Germinal center (tissue), 1 donor: ENCODE measurements around the gene C11orf21.

Experiments
- DNase-seq: peaks from one replicate; pipeline ENCODE4 v3.0.0; 2012; ENCODE audit warnings: mixed read lengths, low spot score

The C11orf21 gene

GRCh38 chr11:2308713-2309112, 7.0 kb upstream of the C11orf21 start:
- no peak for DNase-seq

- no peak for DNase-seq
These were observed 6.0 kb upstream of the C11orf21 start for GRCh38 chr11:2307501-2308331.

- no peak for DNase-seq
These were observed 5.3 kb upstream of the C11orf21 start for GRCh38 chr11:2306877-2307500.

- DNase-seq = no peak
These were observed 4.7 kb upstream of the C11orf21 start for GRCh38 chr11:2306452-2306823.

GRCh38 chr11:2305788-2306451, 4.2 kb upstream of the C11orf21 start:
- DNase-seq = no peak

DNA sequence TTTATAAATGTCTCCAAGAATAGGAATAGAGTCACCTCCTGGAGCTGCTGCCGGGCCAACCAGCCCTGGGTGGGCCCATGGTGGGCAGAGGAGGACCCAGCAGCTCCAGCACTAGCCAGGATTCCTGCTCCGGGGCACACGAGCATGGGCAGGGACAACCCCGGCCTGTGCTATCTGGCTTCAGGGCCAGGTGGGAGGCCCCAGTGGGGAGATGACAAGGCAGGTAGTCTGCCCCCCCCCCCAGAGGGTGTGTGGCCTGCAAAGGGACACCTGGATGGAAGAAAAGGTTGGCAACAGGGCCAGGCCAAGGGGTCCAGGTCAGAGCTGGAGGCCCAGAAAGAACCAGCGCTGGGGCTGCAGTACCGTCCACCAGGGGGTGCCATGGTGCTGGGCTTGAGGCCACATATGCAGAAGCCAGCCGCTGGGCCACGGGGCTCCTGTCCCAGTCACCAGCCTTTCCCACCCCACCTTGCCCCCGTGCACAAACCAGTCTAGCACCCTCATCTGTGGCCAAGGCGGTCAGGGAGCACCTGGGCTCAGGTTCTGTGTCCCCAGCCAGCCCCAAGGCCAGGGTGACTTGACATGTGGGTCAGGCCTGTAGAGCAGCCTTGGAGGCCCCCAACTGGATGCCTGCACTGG, 3.5 kb upstream of the C11orf21 start:
- DNase-seq = peak; percentile 75

DNA sequence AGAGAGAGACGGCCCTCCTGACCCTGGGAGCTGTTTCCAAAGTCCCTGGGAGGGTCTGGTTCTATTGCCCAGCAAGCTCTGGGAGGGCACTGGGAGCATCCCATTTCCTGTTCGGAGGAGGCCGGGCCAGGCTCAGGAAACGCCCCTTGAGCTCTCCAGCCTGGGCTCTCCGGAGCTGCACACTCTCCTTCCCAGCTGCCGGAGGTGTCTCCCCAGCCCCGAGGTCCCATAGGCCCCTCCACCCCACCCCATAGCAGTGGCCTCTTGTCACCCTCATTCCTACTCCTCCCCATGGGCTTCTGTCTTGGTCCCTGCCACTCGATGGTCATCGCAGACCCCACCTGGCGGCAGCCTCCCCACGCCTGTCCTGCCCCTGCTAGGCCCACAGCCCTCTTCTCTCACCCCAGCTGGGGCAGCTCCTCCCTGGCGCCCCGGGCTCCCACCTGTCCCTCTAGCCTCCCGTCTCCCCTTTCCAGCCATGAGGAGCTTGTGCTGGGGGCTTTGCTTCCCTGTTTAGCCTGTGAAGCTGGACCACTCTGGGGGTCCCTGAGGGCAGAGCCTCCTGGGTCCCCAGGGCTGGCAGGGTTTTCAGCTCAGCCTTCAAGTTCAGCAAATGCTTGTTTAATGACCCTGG, 2.9 kb upstream of the C11orf21 start:
- no peak for DNase-seq

GRCh38 chr11:2303627-2304505, 2.1 kb upstream of the C11orf21 start:
- DNase-seq = no peak

DNA sequence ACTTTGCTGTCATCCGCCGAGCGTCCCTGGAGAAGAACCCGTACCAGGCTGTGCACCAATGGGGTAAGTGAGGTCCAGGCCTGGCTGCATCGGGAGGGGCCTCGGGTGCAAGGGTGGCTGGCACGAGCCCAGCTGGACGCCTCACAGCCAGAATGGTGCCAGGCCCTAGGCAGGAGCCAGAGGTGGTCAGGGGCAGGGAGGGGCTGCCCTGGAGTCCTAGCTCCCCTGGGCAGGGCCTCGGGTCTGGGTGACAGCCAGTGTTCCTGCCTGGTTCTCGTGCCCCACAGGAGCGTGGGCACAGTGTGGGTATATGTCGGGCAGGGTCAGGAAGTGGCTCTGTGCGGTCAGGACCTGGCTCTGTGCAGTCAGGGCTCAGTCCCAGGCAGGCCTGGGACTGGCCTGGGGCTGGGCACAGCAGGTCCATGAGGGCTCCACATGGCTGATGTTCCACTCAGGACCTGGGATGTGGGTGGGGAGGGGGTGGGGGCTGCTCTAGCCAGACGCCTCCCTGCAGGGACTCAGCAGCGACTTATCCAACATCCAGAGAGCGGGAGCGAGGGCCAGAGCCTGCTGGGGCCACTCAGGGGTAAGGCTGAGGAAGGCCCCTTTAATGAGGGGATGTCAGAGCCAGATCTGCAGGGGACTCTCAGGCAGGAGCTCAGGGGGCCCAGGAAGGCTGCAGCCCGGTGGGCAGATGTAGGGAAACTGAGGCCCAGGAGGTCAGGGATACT, 1.3 kb upstream of the C11orf21 start:
- DNase-seq = no peak

GRCh38 chr11:2302306-2302895, 683 bp upstream of the C11orf21 start:
- DNase-seq = no peak

DNA sequence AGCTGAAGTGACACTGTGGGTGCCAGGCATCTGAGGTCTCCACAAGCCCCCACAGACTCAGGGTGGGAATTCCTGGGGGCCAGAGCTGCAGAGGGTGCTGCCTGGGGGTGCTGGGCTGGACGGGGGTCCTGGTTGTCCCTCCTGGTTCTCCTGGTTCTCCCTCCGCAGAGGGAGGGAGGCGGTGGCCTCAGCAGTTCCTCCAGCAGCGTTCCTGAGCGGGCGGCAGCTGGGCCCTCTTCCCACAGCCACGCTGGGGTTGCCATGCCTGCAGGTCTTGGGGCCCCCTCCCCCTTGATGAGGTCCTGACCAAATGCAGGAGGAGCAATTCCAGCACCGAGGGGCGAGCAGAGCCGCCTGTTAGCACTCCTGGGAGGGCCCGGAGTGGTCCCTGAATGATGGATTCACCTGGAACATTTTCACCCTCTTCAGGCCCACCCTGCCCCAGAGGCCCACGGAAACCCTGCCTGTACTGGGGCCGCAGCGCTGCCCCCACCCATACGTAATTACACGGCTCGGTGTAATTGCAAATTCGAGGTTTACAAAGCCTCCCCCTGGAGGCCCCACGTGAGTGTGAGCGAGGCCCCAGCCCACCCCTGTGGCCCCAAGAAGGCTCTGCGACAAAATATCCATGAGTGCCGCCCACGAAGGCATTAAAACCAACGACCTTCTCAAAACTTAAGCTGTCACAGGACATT, 635 bp downstream of the C11orf21 start:
- DNase-seq = no peak

- no peak for DNase-seq
These were observed 1.3 kb downstream of the C11orf21 start for GRCh38 chr11:2300290-2300935.

GRCh38 chr11:2299773-2300172, 1.9 kb downstream of the C11orf21 start:
- DNase-seq = no peak

GRCh38 chr11:2298795-2299761, 2.6 kb downstream of the C11orf21 start:
- no peak for DNase-seq

- no peak for DNase-seq
These were observed 3.5 kb downstream of the C11orf21 start for GRCh38 chr11:2298131-2298794.

GRCh38 chr11:2297623-2298030, 4.1 kb downstream of the C11orf21 start:
- no peak for DNase-seq
